Common myeloid progenitor, CD34-positive (primary cell): ENCODE data around the gene ZNF22.
"Not testable (repeated sequence)": the region's sequence is repeated elsewhere in the genome, so short reads cannot be mapped to it uniquely, and the experiment has no call there.

Experiments
- CTCF ChIA-PET: fragments of 350-600 bp; sonication (Branson Sonifier 250); formaldehyde crosslinking; loops from one replicate; lab custom pipeline; 2021; ENCODE audit warnings: antibody characterized with exemption; lab: Charles Lee
- POLR2A ChIA-PET: fragments of 350-600 bp; sonication (Branson Sonifier 250); formaldehyde crosslinking; loops from one replicate; lab custom pipeline; 2021; ENCODE audit warnings: antibody characterized with exemption; lab: Charles Lee
- DNase-seq, 3 donors: peaks; one replicate each; pipeline versions ENCODE4 v3.0.0 to v3.0.0-alpha.2; 2013
- H3K27ac ChIP-seq, 2 experiments: 1 replicate in 1 of 2; 2 replicates in 1 of 2; pipeline ENCODE4 v1.7.0; 2013; ENCODE audit warnings: inconsistent platforms in 2 of 2, low read length in 2 of 2, mild to moderate bottlenecking in 2 of 2, low read depth in 1 of 2, moderate library complexity in 1 of 2; ENCODE audit not compliant: severe bottlenecking in 2 of 2, insufficient read depth in 1 of 2, poor library complexity in 1 of 2
- H3K27me3 ChIP-seq, 5 experiments: replicated peaks in 2 of 5; 1 replicate in 3 of 5; 2 replicates in 2 of 5; pipeline versions ENCODE4 v1.6.1 to v1.7.0; 2013; ENCODE audit warnings: low read length in 4 of 5, mild to moderate bottlenecking in 2 of 5, moderate library complexity in 2 of 5, inconsistent platforms in 1 of 5; ENCODE audit not compliant: insufficient read depth in 5 of 5, control insufficient read depth in 4 of 5
- H3K36me3 ChIP-seq, 4 experiments: 1 replicate in 2 of 4; 2 replicates in 2 of 4; pipeline versions ENCODE4 v1.6.1 to v1.7.0; 2013; ENCODE audit warnings: low read length in 3 of 4, control low read depth in 1 of 4, mild to moderate bottlenecking in 1 of 4; ENCODE audit not compliant: control insufficient read depth in 4 of 4, insufficient read depth in 4 of 4
- H3K4me1 ChIP-seq, 4 experiments: 1 replicate in 3 of 4; 2 replicates in 1 of 4; pipeline versions ENCODE4 v1.6.1 to v1.7.1; 2013; ENCODE audit warnings: low read length in 3 of 4, mild to moderate bottlenecking in 3 of 4, control low read depth in 1 of 4, inconsistent platforms in 1 of 4, moderate library complexity in 1 of 4; ENCODE audit not compliant: control insufficient read depth in 4 of 4, insufficient read depth in 4 of 4; ENCODE audit errors: control extremely low read depth in 1 of 4
- H3K4me3 ChIP-seq, 7 experiments: 1 replicate in 4 of 7; 2 replicates in 3 of 7; pipeline versions ENCODE4 v1.5.1 to v1.7.0; 2013; ENCODE audit warnings: mild to moderate bottlenecking in 7 of 7, low read length in 6 of 7, moderate library complexity in 6 of 7, inconsistent platforms in 2 of 7, low read depth in 2 of 7, control low read depth in 1 of 7; ENCODE audit not compliant: insufficient read depth in 4 of 7, control insufficient read depth in 1 of 7; ENCODE audit errors: extremely low read depth in 1 of 7
- H3K9me3 ChIP-seq, 5 experiments: 1 replicate in 4 of 5; 2 replicates in 1 of 5; pipeline versions ENCODE4 v1.6.1 to v1.7.1; 2013; ENCODE audit warnings: low read length in 4 of 5, mild to moderate bottlenecking in 2 of 5, inconsistent platforms in 1 of 5, low read depth in 1 of 5, moderate library complexity in 1 of 5; ENCODE audit not compliant: control insufficient read depth in 4 of 5, insufficient read depth in 2 of 5; ENCODE audit errors: control extremely low read depth in 1 of 5
- WGBS: methylation state at CpG from one replicate; pipeline ENCODE4 v1.1.5; 2013; ENCODE audit not compliant: insufficient coverage; 5-methylcytosine and 5-hydroxymethylcytosine counted together

The ZNF22 gene

GRCh38 chr10:45014557-45014956, 13.8 kb downstream of the ZNF22 start:
- H3K36me3 ChIP-seq, H3K27ac ChIP-seq, DNase-seq, H3K4me1 ChIP-seq, POLR2A ChIA-PET, H3K9me3 ChIP-seq, H3K4me3 ChIP-seq, H3K27me3 ChIP-seq, CTCF ChIA-PET: not testable (repeated sequence)
- WGBS: 90% methylated on average over 2 of the region's 10 CpGs

- Histone ChIP-seq H3K36me3 (no peaks in the 10 kb centered on the region), H3K27me3 (no peaks in the 10 kb centered on the region), H3K4me3 (no peak overlapping the region), H3K27ac (no peak overlapping the region), H3K9me3 (peaks cover 0 to 1% (median 0%) of the 10 kb centered on the region in 5 experiments), H3K4me1 (no peaks in the 10 kb centered on the region)
- DNase-seq: no peak
- POLR2A ChIA-PET: no interaction called here
- CTCF ChIA-PET: interaction anchor here (0.8 kb wide), 1 partner anchor 82 kb away, joined by 3 read pairs; no protein-coding TSS in a partner anchor
- no CpG with 5 or more reads among the region's 2 CpGs for WGBS
These were observed 14.9 kb downstream of the ZNF22 start for GRCh38 chr10:45015590-45015989.

GRCh38 chr10:45023426-45023825, 22.7 kb downstream of the ZNF22 start:
- no peak for DNase-seq
- POLR2A ChIA-PET: no interaction called here

GRCh38 chr10:45034301-45034700, 33.6 kb downstream of the ZNF22 start:
- no peak for DNase-seq
- Histone ChIP-seq H3K9me3 (peaks cover 0 to 7% (median 0%) of the 10 kb centered on the region in 5 experiments), H3K36me3 (no peaks in the 10 kb centered on the region), H3K4me3 (no peak overlapping the region), H3K27ac (no peak overlapping the region), H3K27me3 (no peaks in the 10 kb centered on the region), H3K4me1 (no peaks in the 10 kb centered on the region)
- POLR2A ChIA-PET: no interaction called here
- CTCF ChIA-PET: interaction anchor here (1.4 kb wide), 1 partner anchor 26 kb away, joined by 4 read pairs; no protein-coding TSS in a partner anchor

More at GRCh38 chr10:45023426-45023825, 22.7 kb downstream of the ZNF22 start:
- no peak overlapping the region for H3K4me3 ChIP-seq
- no peak overlapping the region for H3K27ac ChIP-seq
- no peaks in the 10 kb centered on the region for H3K36me3 ChIP-seq
- no peaks in the 10 kb centered on the region for H3K4me1 ChIP-seq
- peaks cover 0 to 16% (median 3%) of the 10 kb centered on the region in 5 experiments for H3K9me3 ChIP-seq
- WGBS: 89% methylated on average over 1 of the region's 2 CpGs
- CTCF ChIA-PET: no interaction called here
- H3K27me3 ChIP-seq: no peaks in the 10 kb centered on the region

- Histone ChIP-seq H3K4me3 (no peak overlapping the region), H3K27me3 (no peaks in the 10 kb centered on the region), H3K9me3 (peaks cover 0 to 7% (median 0%) of the 10 kb centered on the region in 5 experiments), H3K4me1 (no peaks in the 10 kb centered on the region), H3K27ac (no peak overlapping the region), H3K36me3 (no peaks in the 10 kb centered on the region)
- ChIA-PET POLR2A (interaction anchor here (0.6 kb wide), 1 partner anchor 165 kb away, joined by 4 read pairs; no protein-coding TSS in a partner anchor), CTCF (no interaction called here)
- DNase-seq: no peak
These were observed 35.0 kb downstream of the ZNF22 start for GRCh38 chr10:45035673-45036072.

GRCh38 chr10:45040921-45041542, 40.3 kb downstream of the ZNF22 start:
- Histone ChIP-seq H3K4me1 (no peaks in the 10 kb centered on the region), H3K27me3 (no peaks in the 10 kb centered on the region), H3K4me3 (no peak overlapping the region), H3K9me3 (no peaks in the 10 kb centered on the region), H3K36me3 (no peaks in the 10 kb centered on the region), H3K27ac (no peak overlapping the region)
- ChIA-PET POLR2A (interaction anchor here (0.6 kb wide), 1 partner anchor 21 kb away, joined by 3 read pairs; no protein-coding TSS in a partner anchor), CTCF (interaction anchor here (1.0 to 1.2 kb wide), 2 partner anchors 12 to 16 kb away, joined by 4 read pairs; no protein-coding TSS in a partner anchor)
- peak in 2 of 3 donors; percentile 15 to 49 for DNase-seq

- DNase-seq: no peak
- no peaks in the 10 kb centered on the region for H3K27me3 ChIP-seq
- POLR2A ChIA-PET: no interaction called here
These were observed 43.6 kb downstream of the ZNF22 start for GRCh38 chr10:45044290-45044689.

More at GRCh38 chr10:45044290-45044689, 43.6 kb downstream of the ZNF22 start:
- no peaks in the 10 kb centered on the region for H3K36me3 ChIP-seq
- no peak overlapping the region for H3K4me3 ChIP-seq
- peaks cover 0 to 15% (median 0%) of the 10 kb centered on the region in 5 experiments for H3K9me3 ChIP-seq
- H3K27ac ChIP-seq: no peak overlapping the region
- CTCF ChIA-PET: no interaction called here
- H3K4me1 ChIP-seq: no peaks in the 10 kb centered on the region
- 100% methylated on average over 6 of the region's 7 CpGs for WGBS
